Activated T-helper 1 cell treated with anti-CD3 and anti-CD28 coated beads, Interleukin-12 subunit alpha, Interleukin-12 subunit beta, Interleukin-2, Interleukin-4 antibody, amounts not matched to agents 30 ng/mL and 10 ng/mL and 1 ng/mL, durations not matched to agents 14 hours and 24 hours and 36 hours (primary cell): ENCODE data around the gene NOG. TPM values are rescaled to one million over a fixed set of nuclear protein-coding genes. Genes with fewer than 3 reads are reported as not detected.

ENCODE experiments used
- DNase-seq: peaks from one replicate; pipeline ENCODE4 v3.0.0; 2021; ENCODE audit warnings: low spot score
- H3K27ac Mint-ChIP-seq: one replicate; pipeline ENCODE4 v1.8.0; 2021; ENCODE audit warnings: mild to moderate bottlenecking, mixed read lengths
- H3K27me3 Mint-ChIP-seq: one replicate; pipeline ENCODE4 v1.8.0; 2022; ENCODE audit warnings: mild to moderate bottlenecking, moderate library complexity, mixed read lengths; ENCODE audit not compliant: insufficient read depth
- H3K36me3 Mint-ChIP-seq: one replicate; pipeline ENCODE4 v1.8.0; 2021; ENCODE audit warnings: low read depth, mixed read lengths
- H3K4me1 Mint-ChIP-seq: one replicate; pipeline ENCODE4 v1.8.0; 2021; ENCODE audit warnings: low read depth, mixed read lengths
- H3K4me3 Mint-ChIP-seq: one replicate; pipeline ENCODE4 v1.8.0; 2021; ENCODE audit warnings: mild to moderate bottlenecking, moderate library complexity, mixed read lengths
- H3K9me3 Mint-ChIP-seq: one replicate; pipeline ENCODE4 v1.8.0; 2021; ENCODE audit warnings: mixed read lengths
- intact Hi-C: fragments of 100-400 bp; cut with micrococcal nuclease; formaldehyde crosslinking; loops from one replicate; pipeline ENCODE4 v1.15.1; 2024
- total RNA-seq: library from RNA; stranded (reverse); gene quantifications from 2 replicates; pipeline ENCODE4 v1.2.3, GENCODE V29; 2022

NOG gene
- total RNA-seq, 1 donor from 2014 or later: not detected

DNA sequence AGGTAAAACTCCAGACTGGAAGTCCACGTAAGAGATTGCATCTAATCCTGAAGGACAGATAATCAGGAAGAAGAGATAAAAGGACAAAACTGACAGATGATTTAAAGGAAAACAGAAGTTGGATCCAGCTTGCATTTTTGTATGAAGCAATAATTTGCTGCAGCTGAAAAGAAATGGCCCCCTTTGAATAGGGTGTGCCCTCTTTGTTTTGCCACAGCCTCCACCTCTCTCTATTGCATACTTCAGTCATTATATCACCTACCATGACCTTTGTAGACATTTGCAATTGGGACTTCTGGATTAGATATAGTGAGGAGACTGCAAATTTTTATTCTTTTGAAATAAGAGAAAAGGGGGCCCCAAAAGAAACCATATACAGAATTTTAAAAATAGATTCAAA is 8.1 kb downstream of the NOG start:
- H3K4me3 Mint-ChIP-seq: no peak overlapping the region
- peaks cover 43% of the 10 kb centered on the region for H3K4me1 Mint-ChIP-seq
- peaks cover 17% of the 10 kb centered on the region for H3K27me3 Mint-ChIP-seq
- no peaks in the 10 kb centered on the region for H3K9me3 Mint-ChIP-seq
- peaks cover 5% of the 10 kb centered on the region for H3K36me3 Mint-ChIP-seq
- H3K27ac Mint-ChIP-seq: no peak overlapping the region
- DNase-seq: no peak
- intact Hi-C loops: no loop called here

DNA sequence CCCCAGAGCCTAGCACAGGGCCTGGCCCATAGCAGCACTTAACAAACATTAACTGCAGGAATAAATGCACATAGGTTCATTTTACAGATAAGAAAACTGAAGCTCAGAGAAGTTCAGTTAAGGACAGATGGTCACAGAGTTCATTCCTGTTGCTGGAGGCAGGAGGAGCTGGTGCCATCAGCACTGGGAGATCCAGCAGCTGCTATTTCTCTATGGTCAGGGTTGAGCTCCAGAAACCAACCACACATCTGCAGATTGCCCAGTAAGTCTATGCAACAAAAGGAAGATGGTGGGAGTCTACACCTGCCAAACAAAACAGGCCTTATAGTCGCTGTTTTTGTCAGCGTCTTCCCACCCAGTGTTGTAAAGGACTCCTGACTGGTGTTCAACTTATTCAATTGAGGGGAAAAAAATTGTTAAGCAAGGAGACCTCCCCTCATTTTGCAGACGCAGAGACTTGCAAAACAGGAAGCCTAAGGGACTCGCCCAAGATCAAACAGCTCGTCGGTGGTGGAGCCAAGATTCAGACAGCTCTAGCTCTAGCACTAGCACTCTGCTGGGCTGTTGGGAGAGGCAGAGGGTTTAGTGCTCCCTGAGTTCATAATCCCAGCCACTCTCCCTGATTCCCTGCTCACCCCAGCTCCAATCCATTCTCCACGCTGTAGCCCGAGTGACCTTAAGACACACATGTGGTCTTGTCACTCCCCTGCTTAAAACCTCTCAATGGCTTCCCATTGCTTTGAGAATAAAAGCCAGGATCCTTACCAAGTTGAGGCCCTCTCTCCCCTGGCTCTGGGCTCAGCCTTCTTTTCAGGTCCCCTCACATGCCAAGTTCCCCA is 9.0 kb downstream of the NOG start:
- Mint-ChIP-seq H3K4me1 (peaks cover 36% of the 10 kb centered on the region), H3K9me3 (no peaks in the 10 kb centered on the region), H3K36me3 (peaks cover 5% of the 10 kb centered on the region), H3K4me3 (no peak overlapping the region), H3K27me3 (peaks cover 11% of the 10 kb centered on the region), H3K27ac (peak overlapping the region; percentile 31)
- DNase-seq: no peak
- intact Hi-C loops: no loop called here

DNA sequence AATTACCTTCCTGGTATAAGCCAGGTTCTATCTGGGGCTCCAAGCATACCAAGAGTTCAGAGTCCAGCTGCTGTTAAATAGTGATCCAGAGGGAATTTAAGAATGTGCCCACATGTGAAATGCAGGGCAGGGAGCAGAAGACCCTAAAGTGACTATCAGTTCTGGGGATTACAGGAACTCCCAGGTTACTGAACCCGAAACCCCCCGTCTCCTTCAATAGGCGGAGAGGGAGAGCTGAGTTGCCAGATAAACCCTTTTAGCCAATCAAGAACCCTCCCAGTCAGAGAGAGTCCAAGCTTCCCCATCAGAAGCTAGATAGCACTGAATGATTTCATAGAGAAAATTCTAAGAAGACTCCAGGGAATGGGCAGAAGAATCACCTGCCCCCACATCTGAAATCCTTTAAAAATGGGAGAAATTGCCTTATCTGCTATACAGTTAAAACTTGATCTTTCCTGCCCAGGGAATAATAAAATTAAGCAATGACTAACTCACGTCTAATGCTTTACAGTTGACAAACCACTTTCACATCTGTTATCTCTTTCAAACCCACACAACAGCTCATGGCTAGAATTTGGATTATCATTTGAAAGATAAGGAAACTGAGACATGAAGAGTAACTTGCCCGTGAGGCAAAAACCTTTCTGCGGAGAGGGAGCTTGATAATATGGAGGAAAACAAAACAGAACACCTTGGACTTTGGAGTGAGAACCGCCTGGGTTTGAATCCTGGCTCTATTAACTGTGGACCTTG is 10.2 kb downstream of the NOG start:
- Mint-ChIP-seq H3K9me3 (no peaks in the 10 kb centered on the region), H3K4me1 (peaks cover 33% of the 10 kb centered on the region), H3K27me3 (peaks cover 5% of the 10 kb centered on the region), H3K36me3 (peaks cover 5% of the 10 kb centered on the region), H3K27ac (no peak overlapping the region), H3K4me3 (no peak overlapping the region)
- no peak for DNase-seq
- intact Hi-C loops: no loop called here

DNA sequence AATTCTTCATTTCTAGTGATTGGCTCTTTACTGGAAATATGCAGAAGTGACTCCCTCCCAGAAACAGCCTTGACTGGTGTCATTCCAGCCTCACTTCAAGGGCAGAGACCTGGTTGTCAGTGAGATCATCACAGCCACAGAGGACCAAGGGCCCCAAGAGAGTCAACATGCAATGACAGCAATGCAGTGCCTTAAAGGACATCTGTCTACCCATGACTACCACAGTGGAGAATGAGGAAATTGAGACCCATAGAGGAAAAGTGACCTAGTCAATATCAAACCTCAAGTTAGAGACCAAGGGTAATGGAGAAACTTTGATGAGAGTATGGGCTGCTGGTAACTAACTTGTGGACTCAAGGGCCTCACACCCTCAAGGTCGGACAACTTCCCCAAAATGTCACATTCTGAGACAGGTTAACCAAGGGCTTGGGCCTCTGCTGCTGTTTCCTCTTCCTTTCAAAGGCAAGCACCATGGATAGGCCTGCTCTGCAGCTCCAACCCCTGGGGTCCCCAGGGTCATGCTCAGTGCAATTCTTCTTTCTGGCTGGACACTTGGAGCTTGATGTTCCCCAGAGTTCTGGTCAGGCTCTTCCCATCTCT is 11.3 kb downstream of the NOG start:
- intact Hi-C loops: no loop called here
- Mint-ChIP-seq H3K27ac (no peak overlapping the region), H3K4me1 (peaks cover 24% of the 10 kb centered on the region), H3K4me3 (no peak overlapping the region), H3K9me3 (no peaks in the 10 kb centered on the region), H3K36me3 (no peaks in the 10 kb centered on the region), H3K27me3 (no peaks in the 10 kb centered on the region)
- DNase-seq: no peak

DNA sequence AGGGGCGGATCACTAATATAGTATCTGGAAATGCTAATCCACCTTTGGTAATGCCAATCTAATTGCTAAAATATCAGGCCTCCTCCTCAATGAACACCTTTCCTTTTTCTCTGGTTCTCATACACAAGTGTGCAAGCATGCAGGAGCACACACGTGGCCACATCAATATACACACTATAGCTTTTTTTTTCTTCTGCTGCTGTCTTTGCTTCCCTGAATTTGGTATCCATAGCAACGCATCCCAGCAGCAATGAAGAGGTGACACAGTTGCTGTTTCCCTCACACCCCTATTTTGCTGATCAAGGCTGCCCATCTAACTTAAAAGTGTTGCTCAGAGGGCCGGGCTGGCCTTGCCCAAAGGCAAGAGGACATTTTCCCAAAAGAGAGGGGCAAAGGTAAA is 15.4 kb downstream of the NOG start:
- H3K36me3 Mint-ChIP-seq: no peaks in the 10 kb centered on the region
- no peak overlapping the region for H3K4me3 Mint-ChIP-seq
- no peaks in the 10 kb centered on the region for H3K9me3 Mint-ChIP-seq
- H3K27ac Mint-ChIP-seq: no peak overlapping the region
- peaks cover 1% of the 10 kb centered on the region for H3K4me1 Mint-ChIP-seq
- DNase-seq: no peak
- intact Hi-C loops: no loop called here
- H3K27me3 Mint-ChIP-seq: peaks cover 2% of the 10 kb centered on the region

DNA sequence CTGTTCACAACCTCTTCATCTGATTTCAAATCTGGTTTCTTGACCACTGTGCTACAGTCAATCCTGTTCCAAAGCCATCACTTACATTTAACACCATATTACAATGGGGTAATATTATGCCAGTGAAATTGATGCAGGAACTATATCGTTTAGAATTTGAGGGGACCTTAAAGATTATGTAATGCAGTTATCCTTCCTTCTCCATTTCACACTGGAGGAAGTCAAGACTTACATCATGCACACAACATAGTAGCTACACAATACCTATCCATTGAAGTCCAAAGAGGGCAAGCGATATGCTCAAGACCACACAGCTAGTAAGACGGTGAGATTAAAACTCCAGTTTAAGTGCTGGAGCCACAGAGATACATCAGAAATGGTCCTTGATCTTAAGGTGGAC is 16.8 kb downstream of the NOG start:
- Mint-ChIP-seq H3K27ac (no peak overlapping the region), H3K4me1 (no peaks in the 10 kb centered on the region), H3K9me3 (no peaks in the 10 kb centered on the region), H3K4me3 (no peak overlapping the region), H3K36me3 (no peaks in the 10 kb centered on the region), H3K27me3 (peaks cover 2% of the 10 kb centered on the region)
- intact Hi-C loops: no loop called here
- no peak for DNase-seq

DNA sequence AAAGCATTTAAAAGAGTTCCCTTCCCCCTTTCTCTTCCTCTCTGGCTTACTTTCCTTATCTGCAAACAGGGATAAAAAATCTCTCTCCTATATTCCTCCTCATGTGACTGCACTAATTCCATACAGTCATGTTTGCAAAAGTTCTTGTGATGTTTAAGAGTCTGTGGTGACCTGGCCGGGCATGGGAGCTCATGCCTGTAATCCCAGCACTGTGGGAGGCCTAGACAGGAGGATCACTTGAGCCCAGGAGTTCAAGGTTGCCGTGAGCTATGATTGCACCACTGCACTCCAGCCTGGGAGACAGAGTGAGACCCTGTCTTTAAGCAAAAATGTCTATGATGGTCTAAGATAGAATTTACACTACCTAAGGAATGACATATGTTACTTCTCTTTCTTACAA is 19.6 kb downstream of the NOG start:
- intact Hi-C loops: no loop called here
- Mint-ChIP-seq H3K4me1 (no peaks in the 10 kb centered on the region), H3K27me3 (peaks cover 5% of the 10 kb centered on the region), H3K27ac (no peak overlapping the region), H3K9me3 (no peaks in the 10 kb centered on the region), H3K4me3 (no peak overlapping the region), H3K36me3 (no peaks in the 10 kb centered on the region)
- no peak for DNase-seq

DNA sequence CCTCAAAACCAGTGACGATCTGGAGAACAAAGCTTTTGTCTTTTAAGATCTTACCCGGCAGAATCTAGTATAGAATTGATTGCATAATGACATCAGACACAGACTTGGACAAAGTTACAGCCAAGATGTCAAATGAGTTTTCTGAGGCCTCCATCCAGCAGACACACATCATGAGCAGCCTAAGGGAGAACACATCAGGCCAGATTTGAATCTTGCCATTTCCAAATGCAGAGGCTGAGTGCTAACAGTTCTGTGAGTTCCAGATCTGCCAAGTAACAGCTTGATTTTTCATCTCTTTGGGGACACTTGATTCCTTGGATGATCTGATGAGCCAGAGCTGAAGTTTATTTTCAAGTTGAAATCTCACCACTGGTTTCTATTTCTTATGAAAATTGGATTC is 21.0 kb downstream of the NOG start:
- Mint-ChIP-seq H3K4me1 (no peaks in the 10 kb centered on the region), H3K27me3 (peaks cover 5% of the 10 kb centered on the region), H3K27ac (no peak overlapping the region), H3K9me3 (no peaks in the 10 kb centered on the region), H3K4me3 (no peak overlapping the region), H3K36me3 (no peaks in the 10 kb centered on the region)
- intact Hi-C loops: no loop called here
- no peak for DNase-seq

DNA sequence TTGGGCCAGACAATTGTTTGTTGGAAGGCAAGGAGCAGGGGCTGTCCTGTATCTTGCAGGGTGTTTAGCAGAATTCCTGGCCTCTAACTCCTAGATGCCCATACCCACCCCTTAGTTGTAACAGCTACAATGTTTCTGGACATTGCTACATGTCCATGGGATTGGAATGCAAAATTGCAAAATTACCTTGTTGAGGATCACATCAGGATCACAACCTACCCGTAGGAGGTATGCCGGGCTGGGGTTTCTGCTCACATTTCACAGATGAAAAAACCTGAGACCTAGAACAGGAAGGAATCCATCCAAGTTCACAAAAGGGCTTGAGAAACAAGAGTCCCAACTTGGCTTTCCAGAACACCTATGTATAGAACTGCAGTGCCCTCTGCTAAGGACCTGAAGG is 22.7 kb downstream of the NOG start:
- Mint-ChIP-seq H3K4me3 (no peak overlapping the region), H3K4me1 (no peaks in the 10 kb centered on the region), H3K9me3 (no peaks in the 10 kb centered on the region), H3K36me3 (no peaks in the 10 kb centered on the region), H3K27me3 (peaks cover 5% of the 10 kb centered on the region), H3K27ac (no peak overlapping the region)
- no peak for DNase-seq
- intact Hi-C loops: no loop called here

DNA sequence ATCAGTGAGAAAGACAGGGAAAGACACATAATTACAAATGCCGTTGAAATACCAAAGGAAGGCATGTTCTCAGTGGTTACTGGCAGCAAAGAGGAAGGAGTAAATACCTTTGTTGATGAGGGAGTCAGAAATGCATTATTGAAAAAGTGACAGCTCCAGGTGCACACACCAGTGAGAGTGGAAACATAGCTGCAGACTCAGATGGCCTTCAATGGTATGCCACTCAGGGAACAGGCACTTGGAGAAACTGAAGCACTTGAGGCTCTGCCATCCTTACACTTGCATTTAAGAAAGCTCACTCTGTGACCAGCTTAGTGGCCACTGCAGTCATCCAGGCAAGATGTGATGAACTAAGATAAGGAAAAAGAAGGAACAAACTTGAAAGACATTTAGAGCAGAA is 29.9 kb downstream of the NOG start:
- no peak overlapping the region for H3K27ac Mint-ChIP-seq
- no peak overlapping the region for H3K4me3 Mint-ChIP-seq
- no peaks in the 10 kb centered on the region for H3K9me3 Mint-ChIP-seq
- no peaks in the 10 kb centered on the region for H3K36me3 Mint-ChIP-seq
- no peak for DNase-seq
- H3K27me3 Mint-ChIP-seq: peaks cover 11% of the 10 kb centered on the region
- intact Hi-C loops: no loop called here
- H3K4me1 Mint-ChIP-seq: no peaks in the 10 kb centered on the region

DNA sequence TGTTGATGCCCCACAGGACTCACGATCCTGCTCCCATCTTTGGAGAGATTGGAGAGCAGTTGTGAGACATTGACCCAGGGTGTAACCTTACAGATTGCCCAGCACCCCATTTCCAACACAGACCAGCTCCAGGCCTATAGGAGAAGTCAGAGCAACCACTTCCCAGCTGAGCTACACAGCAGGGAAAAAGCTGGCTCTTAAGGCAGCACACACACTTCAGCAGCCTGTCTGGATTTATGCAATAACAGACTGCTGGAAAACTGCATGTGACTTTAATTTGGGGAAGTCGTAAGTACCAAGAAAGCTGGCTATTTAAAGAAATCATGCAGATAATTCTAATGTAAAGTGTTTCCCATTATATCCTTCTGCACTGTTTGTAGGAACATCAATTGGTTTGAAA is 30.8 kb downstream of the NOG start:
- H3K36me3 Mint-ChIP-seq: no peaks in the 10 kb centered on the region
- DNase-seq: no peak
- H3K4me1 Mint-ChIP-seq: no peaks in the 10 kb centered on the region
- peaks cover 11% of the 10 kb centered on the region for H3K27me3 Mint-ChIP-seq
- intact Hi-C loops: no loop called here
- H3K27ac Mint-ChIP-seq: no peak overlapping the region
- no peaks in the 10 kb centered on the region for H3K9me3 Mint-ChIP-seq
- H3K4me3 Mint-ChIP-seq: no peak overlapping the region

DNA sequence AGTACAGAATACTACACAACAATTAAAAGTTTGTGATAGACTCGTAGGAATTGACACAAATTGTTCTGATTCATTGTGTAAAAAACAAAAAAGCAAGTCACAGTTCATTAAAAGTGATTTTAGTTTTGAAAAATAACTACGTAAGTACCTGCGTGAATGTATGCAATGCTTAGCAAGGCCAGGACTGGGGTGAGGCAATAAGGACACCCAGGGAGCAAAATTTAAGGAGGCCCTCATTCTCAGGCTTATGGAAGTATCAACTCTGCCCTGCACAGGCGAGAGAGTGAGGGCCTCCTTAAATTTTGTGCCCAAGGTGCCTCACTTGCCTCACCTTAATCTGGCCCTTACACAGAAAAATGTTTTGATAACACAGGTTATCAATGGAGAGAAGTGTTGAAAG is 31.4 kb downstream of the NOG start:
- intact Hi-C loops: no loop called here
- no peaks in the 10 kb centered on the region for H3K9me3 Mint-ChIP-seq
- no peak overlapping the region for H3K4me3 Mint-ChIP-seq
- no peak for DNase-seq
- peaks cover 11% of the 10 kb centered on the region for H3K27me3 Mint-ChIP-seq
- H3K4me1 Mint-ChIP-seq: no peaks in the 10 kb centered on the region
- no peak overlapping the region for H3K27ac Mint-ChIP-seq
- no peaks in the 10 kb centered on the region for H3K36me3 Mint-ChIP-seq

DNA sequence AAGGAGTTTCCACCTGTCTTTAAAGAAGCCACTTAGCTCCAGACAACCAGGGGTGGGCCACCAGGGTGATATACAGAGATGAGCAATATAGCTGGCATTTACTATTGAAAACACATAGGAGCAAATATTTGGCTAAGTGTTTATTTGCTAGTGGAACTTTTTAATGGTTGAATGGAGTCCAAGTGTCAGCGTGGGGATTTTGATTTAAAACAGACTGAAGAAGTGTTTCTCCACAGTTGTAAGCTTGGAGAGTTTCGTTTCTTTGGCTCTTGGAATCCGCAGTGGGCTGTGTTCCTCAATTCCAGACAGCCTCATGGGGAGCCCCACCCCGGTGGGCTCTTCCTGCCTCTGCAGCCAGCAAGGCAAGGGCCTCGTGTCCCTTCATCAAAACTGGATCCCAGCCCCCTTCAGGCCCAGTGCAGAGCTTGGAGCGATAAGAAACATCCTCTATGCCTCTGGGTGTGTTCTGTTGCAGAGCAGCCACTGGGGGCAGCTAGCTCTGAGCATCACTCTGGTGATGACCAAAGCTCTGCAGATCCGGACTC is 36.1 kb downstream of the NOG start:
- no peaks in the 10 kb centered on the region for H3K4me1 Mint-ChIP-seq
- no peak overlapping the region for H3K4me3 Mint-ChIP-seq
- no peaks in the 10 kb centered on the region for H3K36me3 Mint-ChIP-seq
- no peaks in the 10 kb centered on the region for H3K9me3 Mint-ChIP-seq
- no peak overlapping the region for H3K27ac Mint-ChIP-seq
- DNase-seq: no peak
- H3K27me3 Mint-ChIP-seq: peaks cover 6% of the 10 kb centered on the region
- intact Hi-C loops: no loop called here
